ENCODE results near the gene IL22RA1.

The IL22RA1 gene

DNA sequence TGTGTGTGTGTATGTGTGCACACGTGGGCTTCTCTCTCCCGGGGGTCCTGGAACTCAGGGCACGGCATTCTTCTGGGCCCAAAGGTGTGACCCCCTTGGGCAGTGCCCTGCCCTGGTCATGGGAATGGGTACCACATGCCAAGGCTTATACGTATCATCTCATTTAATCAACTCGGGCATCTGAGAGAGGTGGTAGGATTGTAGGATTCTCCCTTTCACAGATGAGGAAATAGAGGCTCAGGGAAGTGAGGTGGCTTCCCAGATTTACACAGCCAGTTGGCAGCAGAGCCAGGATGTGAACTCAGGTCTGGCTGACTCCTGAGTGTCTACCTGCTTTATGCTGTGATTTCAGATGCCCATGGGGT lies 46.2 kb downstream of the IL22RA1 start:
- TF ChIP-seq, protein P1, sequence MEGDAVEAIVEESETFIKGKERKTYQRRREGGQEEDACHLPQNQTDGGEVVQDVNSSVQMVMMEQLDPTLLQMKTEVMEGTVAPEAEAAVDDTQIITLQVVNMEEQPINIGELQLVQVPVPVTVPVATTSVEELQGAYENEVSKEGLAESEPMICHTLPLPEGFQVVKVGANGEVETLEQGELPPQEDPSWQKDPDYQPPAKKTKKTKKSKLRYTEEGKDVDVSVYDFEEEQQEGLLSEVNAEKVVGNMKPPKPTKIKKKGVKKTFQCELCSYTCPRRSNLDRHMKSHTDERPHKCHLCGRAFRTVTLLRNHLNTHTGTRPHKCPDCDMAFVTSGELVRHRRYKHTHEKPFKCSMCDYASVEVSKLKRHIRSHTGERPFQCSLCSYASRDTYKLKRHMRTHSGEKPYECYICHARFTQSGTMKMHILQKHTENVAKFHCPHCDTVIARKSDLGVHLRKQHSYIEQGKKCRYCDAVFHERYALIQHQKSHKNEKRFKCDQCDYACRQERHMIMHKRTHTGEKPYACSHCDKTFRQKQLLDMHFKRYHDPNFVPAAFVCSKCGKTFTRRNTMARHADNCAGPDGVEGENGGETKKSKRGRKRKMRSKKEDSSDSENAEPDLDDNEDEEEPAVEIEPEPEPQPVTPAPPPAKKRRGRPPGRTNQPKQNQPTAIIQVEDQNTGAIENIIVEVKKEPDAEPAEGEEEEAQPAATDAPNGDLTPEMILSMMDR (IDR thresholded peaks at IDR 0.05; ENCODE audit: insufficient read depth, low read length, poor library complexity, severe bottlenecking): no peak
- H3K27me3 ChIP-seq (replicated peaks; ENCODE audit: control insufficient read depth, insufficient read depth, low read length): peaks cover 2% of the 10 kb centered on the region

DNA sequence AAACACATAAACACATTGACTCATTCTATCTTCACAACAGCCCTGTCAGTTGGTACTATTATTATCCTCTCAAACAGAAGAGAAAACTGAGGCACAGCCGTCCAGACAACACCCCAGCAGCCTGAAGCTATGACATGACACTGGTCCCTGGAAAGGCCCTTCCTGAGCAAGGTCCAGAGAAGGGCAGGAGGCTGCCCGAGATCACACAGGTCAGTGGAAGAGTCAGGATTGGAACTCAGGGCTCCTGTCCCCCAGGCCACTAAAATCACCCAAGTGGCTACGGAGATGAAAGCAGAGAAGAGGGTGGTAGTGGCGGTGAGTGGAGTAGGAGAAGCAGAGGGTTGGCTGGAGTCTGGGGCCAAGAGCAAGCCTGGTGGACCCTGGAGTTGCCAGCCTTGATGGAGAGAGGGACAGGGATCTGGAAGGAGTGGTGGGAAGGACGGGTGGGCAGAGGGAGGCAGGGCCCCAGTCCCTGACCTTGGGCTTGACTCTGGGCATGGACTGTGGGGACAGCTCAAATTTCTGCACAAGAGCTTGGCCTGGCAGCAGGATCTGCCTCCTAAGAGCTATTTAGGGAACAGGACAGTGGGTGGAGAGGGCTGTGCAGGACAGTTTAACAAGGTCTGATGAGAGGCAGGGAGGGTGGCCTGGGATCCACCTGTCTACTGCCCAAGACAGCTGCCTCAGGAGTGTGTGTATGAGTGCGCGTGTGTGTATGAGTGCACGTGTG lies 46.8 kb downstream of the IL22RA1 start:
- DNase-seq (ENCODE audit: extremely low read depth, insufficient read length): no peak
- TF ChIP-seq, protein P1 (IDR thresholded peaks at IDR 0.05; ENCODE audit: insufficient read depth, low read length, poor library complexity, severe bottlenecking): no peak
- Histone ChIP-seq H3K36me3 (ENCODE audit: control insufficient read depth, insufficient read depth, low read length) (no peaks in the 10 kb centered on the region), H3K27me3 (replicated peaks; ENCODE audit: control insufficient read depth, insufficient read depth, low read length) (peaks cover 3% of the 10 kb centered on the region), H3K4me3 (replicated peaks; ENCODE audit: low read depth, low read length) (no peak overlapping the region)

More for the DNA sequence above, 46.2 kb downstream of the IL22RA1 start:
- Histone ChIP-seq H3K36me3 (ENCODE audit: control insufficient read depth, insufficient read depth, low read length) (no peaks in the 10 kb centered on the region), H3K4me3 (replicated peaks; ENCODE audit: low read depth, low read length) (no peak overlapping the region)
- no peak for DNase-seq (ENCODE audit: extremely low read depth, insufficient read length)

DNA sequence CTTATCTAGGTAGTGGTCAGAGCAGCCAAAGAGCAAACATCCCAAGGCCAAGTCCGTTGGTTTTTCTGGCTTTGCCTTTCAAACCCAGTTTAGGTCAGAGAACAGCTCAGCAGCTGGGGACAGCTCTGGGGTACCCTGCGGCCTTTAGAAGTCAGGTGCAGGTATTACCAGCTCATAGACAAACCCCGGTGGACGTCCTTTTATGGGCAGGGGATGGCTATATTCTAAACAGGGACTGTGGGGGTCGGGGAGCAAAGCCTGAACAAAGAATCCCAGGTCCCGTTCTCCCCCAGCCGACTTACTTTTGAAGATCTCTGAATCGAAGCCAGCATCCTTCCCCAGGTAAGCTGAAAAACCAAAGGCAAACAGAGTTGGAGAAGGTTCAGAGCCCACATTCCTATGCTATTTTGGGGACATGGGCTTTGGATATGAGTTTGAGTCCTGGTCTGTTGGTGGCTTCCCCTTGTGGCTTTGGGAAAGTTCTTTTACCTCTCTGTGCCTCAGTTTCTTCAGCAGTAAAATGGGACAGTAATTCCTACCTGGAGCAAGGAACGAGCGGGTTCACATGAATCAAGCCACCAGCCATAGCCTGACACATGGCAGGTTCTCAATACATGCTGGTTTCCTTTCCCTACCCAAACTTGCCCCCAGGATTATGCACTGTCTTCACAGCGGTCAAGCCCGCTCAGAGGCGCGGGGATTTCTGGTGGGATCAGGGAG lies 47.6 kb downstream of the IL22RA1 start:
- Histone ChIP-seq H3K36me3 (ENCODE audit: control insufficient read depth, insufficient read depth, low read length) (no peaks in the 10 kb centered on the region), H3K4me3 (replicated peaks; ENCODE audit: low read depth, low read length) (no peak overlapping the region), H3K27me3 (replicated peaks; ENCODE audit: control insufficient read depth, insufficient read depth, low read length) (peaks cover 3% of the 10 kb centered on the region)
- DNase-seq (ENCODE audit: extremely low read depth, insufficient read length): no peak
- TF ChIP-seq, protein P1 (IDR thresholded peaks at IDR 0.05; ENCODE audit: insufficient read depth, low read length, poor library complexity, severe bottlenecking): no peak

DNA sequence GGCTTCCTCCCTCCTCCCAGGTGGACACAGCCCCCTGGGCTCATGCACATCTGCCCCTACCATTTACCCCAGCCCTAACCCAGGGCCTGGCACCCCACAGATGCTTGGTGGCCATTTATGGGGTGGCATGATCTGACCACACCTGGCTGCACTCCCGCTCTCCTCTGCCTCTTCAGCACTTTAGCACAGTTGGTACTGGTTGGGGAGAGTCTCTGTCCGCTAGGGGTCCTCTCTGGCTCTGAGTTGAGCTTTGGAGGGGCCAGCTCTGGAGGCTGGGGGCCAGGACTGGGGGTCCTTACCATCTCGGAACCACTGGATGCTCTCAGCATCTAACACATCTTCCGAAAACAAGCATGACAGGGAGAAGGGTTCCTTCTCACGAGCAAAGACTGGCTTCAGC lies 48.4 kb downstream of the IL22RA1 start:
- H3K36me3 ChIP-seq (ENCODE audit: control insufficient read depth, insufficient read depth, low read length): no peaks in the 10 kb centered on the region
- H3K27me3 ChIP-seq (replicated peaks; ENCODE audit: control insufficient read depth, insufficient read depth, low read length): peaks cover 3% of the 10 kb centered on the region
- H3K4me3 ChIP-seq (replicated peaks; ENCODE audit: low read depth, low read length): no peak overlapping the region
- DNase-seq (ENCODE audit: extremely low read depth, insufficient read length): no peak
- TF ChIP-seq, protein P1 (IDR thresholded peaks at IDR 0.05; ENCODE audit: insufficient read depth, low read length, poor library complexity, severe bottlenecking): no peak

DNA sequence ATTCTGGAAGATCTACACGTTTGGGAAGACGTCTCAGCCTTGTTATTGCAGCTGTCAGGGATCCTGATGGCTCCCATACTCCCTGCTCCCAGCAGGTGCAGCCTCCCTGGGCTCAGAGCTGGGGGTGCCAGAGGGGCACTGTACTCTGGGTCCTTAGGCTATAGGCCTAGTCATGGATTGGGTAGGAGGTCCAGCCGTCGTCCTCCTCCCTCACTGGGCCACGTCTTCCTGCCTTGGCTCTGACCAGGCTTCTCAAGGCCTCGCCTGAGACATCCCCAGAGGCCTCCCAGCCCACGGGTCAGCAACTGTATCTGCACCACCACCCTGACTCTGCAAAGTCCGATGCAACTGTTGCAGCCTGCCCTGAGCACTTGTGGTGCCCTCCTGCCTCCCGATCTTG lies 49.2 kb downstream of the IL22RA1 start:
- no peaks in the 10 kb centered on the region for H3K36me3 ChIP-seq (ENCODE audit: control insufficient read depth, insufficient read depth, low read length)
- no peak overlapping the region for H3K4me3 ChIP-seq (replicated peaks; ENCODE audit: low read depth, low read length)
- TF ChIP-seq, protein P1 (IDR thresholded peaks at IDR 0.05; ENCODE audit: insufficient read depth, low read length, poor library complexity, severe bottlenecking): no peak
- DNase-seq (ENCODE audit: extremely low read depth, insufficient read length): no peak
- H3K27me3 ChIP-seq (replicated peaks; ENCODE audit: control insufficient read depth, insufficient read depth, low read length): peaks cover 3% of the 10 kb centered on the region
